ENCODE measurements around the gene PLA2G2A.
"Not testable (repeated sequence)": the region's sequence is repeated elsewhere in the genome, so short reads cannot be mapped to it uniquely, and the experiment has no call there.

PLA2G2A gene

GRCh38 chr1:19971664-19972063 lies 7.8 kb downstream of the PLA2G2A start:
- no peak for DNase-seq

GRCh38 chr1:19969898-19970660 lies 9.3 kb downstream of the PLA2G2A start:
- no peak for DNase-seq

- DNase-seq = no peak
Observed at GRCh38 chr1:19967808-19968207, 11.6 kb downstream of the PLA2G2A start.

DNA sequence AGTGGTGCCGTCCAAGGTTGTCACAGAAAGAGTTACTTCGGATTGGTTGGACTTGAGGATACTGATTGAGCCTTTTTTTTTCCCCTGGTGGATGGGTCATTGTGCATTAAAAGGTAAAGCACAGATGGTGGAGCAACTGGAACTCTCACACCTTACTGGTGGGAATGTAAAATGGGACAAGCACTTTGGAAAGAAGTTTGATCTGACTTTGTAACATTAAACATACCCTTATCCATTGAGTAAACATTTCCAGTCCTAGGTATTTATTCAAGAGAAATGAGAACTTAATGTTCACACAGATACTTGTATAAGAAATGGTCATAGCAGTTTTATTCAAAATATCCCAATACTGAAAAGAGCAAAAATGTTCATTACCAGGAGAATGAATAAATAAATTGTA lies 14.9 kb downstream of the PLA2G2A start:
- DNase-seq = no peak

GRCh38 chr1:19963636-19964035 lies 15.8 kb downstream of the PLA2G2A start:
- DNase-seq = no peak

DNA sequence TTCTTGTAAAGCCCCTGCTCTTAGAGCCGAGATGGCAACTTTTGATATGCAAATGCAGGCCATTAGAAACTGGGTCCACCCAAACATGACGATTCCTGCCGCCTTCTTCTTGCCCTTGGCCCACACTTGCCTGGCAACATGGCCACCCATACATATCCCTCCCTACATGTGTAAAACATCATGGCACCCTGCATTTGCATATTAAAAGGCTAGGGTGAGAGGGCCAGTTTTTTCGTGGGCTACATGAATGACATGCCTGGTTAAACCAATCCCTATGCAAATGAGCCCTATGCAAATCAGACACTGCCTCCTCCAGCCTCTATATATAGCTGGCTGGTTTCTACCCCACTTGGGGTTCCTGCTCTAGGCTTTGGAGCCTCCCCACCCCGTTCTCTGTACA lies 18.8 kb downstream of the PLA2G2A start:
- no peak for DNase-seq

DNA sequence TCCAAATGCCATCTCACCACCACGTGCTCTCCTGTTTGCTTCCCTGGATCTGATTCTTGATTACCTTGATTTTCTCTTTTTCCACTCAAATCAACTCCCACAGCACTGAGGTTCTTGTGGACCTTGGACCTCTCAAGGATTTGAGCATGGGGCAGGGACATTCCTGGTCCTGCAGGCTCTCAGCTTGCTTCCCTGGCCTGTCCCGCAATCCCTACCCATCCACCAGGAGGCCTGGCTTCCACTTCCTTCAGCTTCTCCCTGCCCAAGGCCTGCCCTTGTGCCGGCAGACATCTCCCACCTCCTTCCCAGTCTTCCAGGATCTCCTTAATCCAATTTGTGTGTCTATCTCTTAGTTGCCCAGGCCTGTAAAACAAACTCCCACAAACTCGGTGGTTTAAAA lies 21.6 kb downstream of the PLA2G2A start:
- DNase-seq = no peak

DNA sequence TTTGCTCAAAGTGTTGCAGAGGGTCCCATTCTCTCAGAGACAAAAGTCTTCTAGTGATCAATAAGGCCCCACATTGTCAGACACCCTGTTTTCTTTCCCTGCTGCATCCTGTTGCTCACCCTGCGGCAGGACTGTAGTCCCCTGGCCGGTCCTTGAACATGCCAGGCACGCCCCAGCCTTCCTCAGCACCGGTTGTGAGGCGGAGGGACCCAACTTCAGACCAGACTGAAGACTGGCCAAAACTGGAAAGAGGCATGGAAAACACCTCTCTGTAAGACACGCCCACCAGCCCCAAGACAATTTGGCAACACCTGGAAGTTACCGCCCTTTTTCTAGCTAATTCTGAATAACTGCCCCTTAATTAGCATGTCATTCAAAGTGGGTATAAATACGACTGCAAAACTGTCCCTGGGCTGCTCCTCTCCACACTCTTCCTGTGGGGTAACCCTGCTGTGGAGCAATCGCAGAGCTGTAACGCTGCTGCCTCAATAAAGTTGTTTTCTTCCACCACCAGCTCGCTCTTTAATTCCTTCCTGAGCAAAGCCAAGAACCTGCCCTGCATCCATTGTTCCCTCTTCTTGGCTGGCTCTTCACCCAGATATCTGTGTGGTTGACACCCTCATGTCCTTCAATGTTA lies 23.8 kb downstream of the PLA2G2A start:
- no peak for DNase-seq

DNA sequence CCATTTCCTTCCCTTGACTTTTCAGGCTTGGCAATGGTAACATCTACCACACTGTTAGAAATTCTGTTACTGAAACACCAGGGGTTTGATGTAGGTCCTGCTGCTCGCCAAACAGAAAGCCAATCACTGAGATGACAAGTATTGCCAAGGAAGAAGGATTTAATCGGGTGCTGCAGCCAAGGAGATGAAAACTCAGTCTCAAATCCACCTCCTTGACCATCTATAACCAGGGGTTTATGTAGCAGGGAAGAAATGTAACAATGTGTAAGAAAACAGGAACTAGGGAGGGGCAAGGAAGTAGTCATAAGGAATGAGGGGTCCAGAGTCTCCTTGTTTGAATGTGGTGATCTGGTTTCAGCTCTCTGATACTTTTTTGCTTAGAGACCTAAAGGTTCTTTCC lies 25.4 kb downstream of the PLA2G2A start:
- no peak for DNase-seq

DNA sequence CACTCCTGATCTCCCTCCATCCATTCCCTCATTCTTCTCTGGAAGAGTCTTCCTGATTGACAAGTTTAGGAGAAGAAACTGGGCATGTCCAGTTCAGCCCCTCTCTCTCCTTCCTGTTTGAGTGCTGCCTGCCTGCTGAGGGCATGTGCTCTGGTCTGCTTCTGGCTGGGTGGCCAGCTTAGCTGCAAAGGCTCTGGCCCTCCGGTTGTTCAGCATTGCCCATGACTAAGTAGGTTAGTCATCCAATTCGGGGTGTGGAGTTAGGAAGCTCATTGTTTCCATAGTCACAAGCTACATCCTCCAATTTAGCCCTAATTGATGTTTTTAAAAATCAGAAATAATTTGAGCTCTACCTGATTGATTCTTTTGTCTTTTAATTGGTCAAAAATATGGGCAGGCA lies 30.4 kb downstream of the PLA2G2A start:
- DNase-seq = no peak

GRCh38 chr1:19946971-19947370 lies 32.4 kb downstream of the PLA2G2A start:
- no peak for DNase-seq

GRCh38 chr1:19946331-19946751 lies 33.1 kb downstream of the PLA2G2A start:
- no peak for DNase-seq

DNA sequence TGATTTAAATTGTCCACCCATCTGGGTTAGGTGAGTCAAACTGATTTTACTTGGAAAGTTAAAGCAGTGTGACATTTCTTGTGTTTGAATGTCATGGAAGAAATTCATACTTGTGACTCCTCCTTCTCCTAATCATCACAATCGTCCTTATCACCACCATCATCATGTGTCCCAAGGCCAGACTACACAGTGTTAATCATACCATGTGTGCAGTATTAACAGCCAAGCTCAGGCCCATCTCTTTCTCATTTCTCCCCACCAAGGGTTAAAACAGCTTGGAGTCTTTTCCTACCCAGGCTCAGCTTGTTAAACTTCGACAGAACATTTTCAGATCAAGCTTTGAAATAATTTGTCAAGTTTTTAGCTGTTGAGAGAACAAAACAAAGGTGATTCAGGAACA lies 33.5 kb downstream of the PLA2G2A start:
- no peak for DNase-seq

DNA sequence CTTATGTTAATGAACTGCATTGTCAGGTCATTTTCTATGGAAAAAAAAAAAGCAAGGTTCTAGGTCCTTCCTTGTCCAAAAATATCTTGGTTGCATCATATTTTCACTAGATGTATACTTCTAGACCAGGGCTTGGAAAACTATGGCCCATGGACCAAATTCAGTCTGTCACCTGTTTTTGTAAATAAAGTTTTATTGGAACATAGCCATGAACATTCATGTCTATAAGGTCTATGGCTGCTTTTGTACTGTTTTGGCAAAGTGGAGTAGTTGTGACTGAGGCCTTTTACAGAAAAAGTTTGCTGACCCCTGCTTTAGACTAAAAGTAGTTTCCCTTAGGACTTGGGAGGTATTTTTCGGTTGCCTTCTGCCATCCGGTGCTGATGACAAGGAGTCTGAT lies 36.8 kb downstream of the PLA2G2A start:
- no peak for DNase-seq

- no peak for DNase-seq
Observed at GRCh38 chr1:19942088-19942487, 37.3 kb downstream of the PLA2G2A start.

DNA sequence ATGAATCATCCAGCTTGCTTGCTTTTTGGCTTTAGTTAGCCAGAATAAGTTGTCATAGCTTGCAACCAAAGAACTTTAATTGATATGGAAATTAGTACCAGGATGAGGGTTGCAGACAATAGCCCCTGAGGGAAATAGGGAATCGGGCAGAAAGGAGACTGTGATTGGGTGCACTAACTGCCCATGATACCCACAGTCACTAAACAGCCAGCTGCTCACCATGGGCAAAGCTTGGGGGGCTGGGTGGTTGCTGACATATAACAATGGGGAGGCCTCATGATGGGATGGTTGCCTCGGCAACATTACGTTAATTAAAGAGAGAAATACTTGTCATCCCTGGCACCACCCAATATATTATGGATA lies 38.2 kb downstream of the PLA2G2A start:
- DNase-seq = no peak

GRCh38 chr1:19940486-19941205 lies 38.8 kb downstream of the PLA2G2A start:
- DNase-seq = no peak

GRCh38 chr1:19938472-19938871 lies 40.9 kb downstream of the PLA2G2A start:
- no peak for DNase-seq

DNA sequence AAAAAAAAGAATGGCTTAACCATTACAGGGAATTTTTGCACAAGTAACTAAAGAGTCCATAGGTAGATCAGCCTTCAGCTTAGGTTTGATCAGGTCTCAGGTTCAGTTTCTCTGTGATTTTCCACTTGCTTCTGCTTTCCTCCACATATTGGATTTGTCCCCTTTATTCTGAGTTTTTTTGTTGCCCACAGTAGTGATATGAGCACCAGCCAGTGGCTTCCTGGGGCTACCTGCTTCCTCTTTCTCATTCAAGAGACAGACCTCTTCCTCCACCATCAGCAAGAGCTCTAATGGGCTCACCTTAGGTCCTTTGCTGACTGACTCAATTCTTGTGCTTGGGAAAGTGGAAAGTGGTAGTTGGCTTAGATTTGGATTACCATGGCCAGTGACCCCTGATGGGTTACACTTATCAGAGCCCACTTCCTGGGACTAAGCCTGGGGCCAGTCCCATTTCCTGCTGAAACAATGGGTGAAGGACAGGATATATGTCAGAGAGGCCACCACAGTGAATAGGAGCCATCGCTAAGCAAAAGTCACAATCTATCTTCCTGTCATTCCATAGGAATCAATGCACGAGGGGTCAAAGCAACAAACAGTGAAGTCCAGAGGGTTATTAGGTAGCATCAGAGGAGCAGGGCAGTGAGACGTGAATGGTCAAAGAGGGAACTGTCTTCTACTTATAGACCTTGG lies 43.2 kb downstream of the PLA2G2A start:
- no peak for DNase-seq

GRCh38 chr1:19934336-19934735 lies 45.1 kb downstream of the PLA2G2A start:
- DNase-seq = no peak

GRCh38 chr1:19932866-19933265 lies 46.6 kb downstream of the PLA2G2A start:
- DNase-seq = no peak

GRCh38 chr1:19927130-19927421 lies 52.3 kb downstream of the PLA2G2A start:
- DNase-seq = not testable (repeated sequence)

DNA sequence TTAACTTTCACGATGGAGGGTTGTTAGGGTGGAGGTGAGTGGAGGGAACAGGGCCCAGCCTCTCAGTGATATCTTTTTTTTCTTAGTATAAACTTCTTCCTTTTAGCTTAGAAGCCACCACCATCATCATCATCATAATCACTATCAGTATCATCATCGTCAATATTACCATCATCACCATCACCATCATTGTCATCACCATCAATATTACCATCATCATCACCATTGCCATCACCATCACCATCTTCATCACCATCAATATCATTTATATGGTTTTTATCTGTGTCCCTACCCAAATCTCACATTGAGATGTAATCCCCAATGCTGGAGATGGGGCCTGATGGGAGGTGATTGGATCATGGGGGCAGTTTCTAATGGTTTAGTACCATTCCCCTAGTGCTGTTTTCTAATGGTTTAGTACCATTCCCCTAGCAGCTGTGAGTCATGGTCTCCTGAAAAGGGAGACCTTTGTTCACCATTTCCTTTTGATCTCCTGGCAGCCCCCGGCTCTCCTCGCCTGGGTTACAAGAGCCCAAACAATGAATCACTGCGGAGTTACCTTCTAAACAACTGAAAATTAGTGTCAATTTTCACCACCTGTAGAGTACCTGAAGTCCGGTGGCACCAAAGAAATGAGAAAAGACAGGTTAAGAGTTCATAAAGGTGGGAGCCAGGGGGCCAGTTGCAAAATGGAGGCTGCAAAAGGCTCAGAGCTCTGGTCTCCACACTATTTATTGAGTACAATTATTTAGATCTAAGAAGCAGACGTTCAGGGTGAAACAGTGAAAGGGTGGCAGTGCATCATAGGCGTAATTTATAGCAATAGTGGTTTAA lies 52.9 kb downstream of the PLA2G2A start:
- no peak for DNase-seq
